H54 (cell line): ENCODE results near the gene TBC1D10A.

Experiments used
- DNase-seq: peaks from one replicate; pipeline ENCODE4 v3.0.0; 2011; ENCODE audit warnings: low spot score, mixed read lengths; ENCODE audit not compliant: insufficient read length
- FAIRE-seq: peaks from 3 replicates; lab custom pipeline; 2011; peaks lifted over from hg19 to GRCh38; lab: Jason Lieb, UNC
- POLR2A ChIP-seq: IDR thresholded peaks from 2 replicates; pipeline ENCODE4 v1.6.1; 2011; ENCODE audit warnings: low read depth, mild to moderate bottlenecking, low read length

Gene TBC1D10A

GRCh38 chr22:30326706-30327362 is at the start of gene TBC1D10A:
Gene TBC1D10A (minus strand): TSS chr22:30326941. CDS start chr22:30326881, 60 bp downstream.
- FAIRE-seq = no peak
- peak; percentile 75 for DNase-seq
- peak; percentile 46 for TF ChIP-seq POLR2A

- no peak for FAIRE-seq
- DNase-seq = no peak
- TF ChIP-seq POLR2A = no peak
Measured at GRCh38 chr22:30375312-30375849, 48.6 kb upstream of the TBC1D10A start.

GRCh38 chr22:30373331-30374325 is 46.9 kb upstream of the TBC1D10A start:
- DNase-seq = no peak
- TF ChIP-seq POLR2A = no peak
- FAIRE-seq = no peak

- no peak for TF ChIP-seq POLR2A
- DNase-seq = no peak
- FAIRE-seq = no peak
Measured at GRCh38 chr22:30372915-30373314, 46.2 kb upstream of the TBC1D10A start.

GRCh38 chr22:30371981-30372380 is 45.2 kb upstream of the TBC1D10A start:
- no peak for DNase-seq
- FAIRE-seq = no peak
- no peak for TF ChIP-seq POLR2A

GRCh38 chr22:30371321-30371720 is 44.6 kb upstream of the TBC1D10A start:
- no peak for DNase-seq
- no peak for FAIRE-seq
- TF ChIP-seq POLR2A = no peak

- FAIRE-seq (no peak), DNase-seq (no peak)
- no peak for TF ChIP-seq POLR2A
Measured at GRCh38 chr22:30370641-30371230, 44.0 kb upstream of the TBC1D10A start.

GRCh38 chr22:30368420-30368819 is 41.7 kb upstream of the TBC1D10A start:
- FAIRE-seq (no peak), DNase-seq (no peak)

GRCh38 chr22:30365891-30366290 is 39.1 kb upstream of the TBC1D10A start:
- TF ChIP-seq POLR2A = no peak
- DNase-seq (no peak), FAIRE-seq (no peak)

More at GRCh38 chr22:30368420-30368819, 41.7 kb upstream of the TBC1D10A start:
- TF ChIP-seq POLR2A = no peak

- FAIRE-seq = no peak
- TF ChIP-seq POLR2A = no peak
- DNase-seq = peak; percentile 59
Measured at GRCh38 chr22:30362651-30363281, 36.0 kb upstream of the TBC1D10A start.

GRCh38 chr22:30361916-30362650 is 35.3 kb upstream of the TBC1D10A start:
- no peak for TF ChIP-seq POLR2A
- FAIRE-seq (no peak), DNase-seq (no peak)

GRCh38 chr22:30358541-30358940 is 31.8 kb upstream of the TBC1D10A start:
- no peak for DNase-seq
- no peak for TF ChIP-seq POLR2A
- no peak for FAIRE-seq

GRCh38 chr22:30357650-30358215 is 31.0 kb upstream of the TBC1D10A start:
- DNase-seq (no peak), FAIRE-seq (no peak)
- no peak for TF ChIP-seq POLR2A
